Lower leg skin (tissue), 4 donors: ENCODE results near the gene PECR. TPM values are rescaled to one million over a fixed set of nuclear protein-coding genes. Genes with fewer than 3 reads are reported as not detected.

Experiments
- DNase-seq, 2 donors: peaks; one replicate each; pipeline ENCODE4 v3.0.0-alpha.2; 2019; ENCODE audit warnings: low spot score in 2 of 2
- H3K4me3 ChIP-seq: fragments of 200-600 bp; sonication (generic); 2 replicates; pipeline ENCODE4 v1.5.1; 2017; ENCODE audit warnings: mild to moderate bottlenecking, low read depth; ENCODE audit not compliant: poor library complexity, severe bottlenecking
- CTCF ChIP-seq, 3 donors: fragments of 450-650 bp; IDR thresholded peaks; one replicate each; pipeline ENCODE4 v1.5.1; 2016; ENCODE audit warnings: antibody characterized with exemption in 3 of 3, mild to moderate bottlenecking in 3 of 3, moderate library complexity in 2 of 3
- POLR2A ChIP-seq, 2 donors: fragments of 450-650 bp; IDR thresholded peaks; one replicate each; pipeline ENCODE4 v1.6.1; 2016 to 2017; ENCODE audit warnings: antibody characterized with exemption in 2 of 2, mild to moderate bottlenecking in 1 of 2, moderate library complexity in 1 of 2
- WGBS, 2 donors: methylation state at CpG; one replicate each; pipeline ENCODE4 v1.1.5; 2018; 5-methylcytosine and 5-hydroxymethylcytosine counted together
- intact Hi-C: fragments of 100-400 bp; cut with DNase I; formaldehyde crosslinking; loops from one replicate; pipeline ENCODE4 v1.15.0; 2023; ENCODE audit warnings: low total_unique reads
- total RNA-seq, 4 donors: library from RNA; depleted of rRNA; stranded (reverse); fragments of >200 nt; gene quantifications; one replicate each; pipeline ENCODE4 v1.1.0, GENCODE V29; 2016

Gene PECR
- total RNA-seq, 4 donors from 2014 or later = 4.8 to 14.6 (median 9.2) TPM

- DNase-seq = no peak
- WGBS, 2 donors = 40 to 41% methylated on average over 4 of the region's 4 CpGs
- no peak overlapping the region for H3K4me3 ChIP-seq
- intact Hi-C loops = no loop called here
- no peak for TF ChIP-seq POLR2A (IDR thresholded peaks at IDR 0.05)
- TF ChIP-seq CTCF (IDR thresholded peaks at IDR 0.05) = no peak
Observed at GRCh38 chr2:216114382-216114713, 32.7 kb upstream of the PECR start.

GRCh38 chr2:216113572-216113971 lies 32.0 kb upstream of the PECR start:
- intact Hi-C loops = no loop called here
- WGBS, 2 donors = 72 to 88% methylated on average over 3 of the region's 3 CpGs
- H3K4me3 ChIP-seq = no peak overlapping the region
- TF ChIP-seq CTCF (IDR thresholded peaks at IDR 0.05) = no peak
- TF ChIP-seq POLR2A (IDR thresholded peaks at IDR 0.05) = no peak
- no peak for DNase-seq

GRCh38 chr2:216112926-216113325 lies 31.3 kb upstream of the PECR start:
- H3K4me3 ChIP-seq = no peak overlapping the region
- no peak for TF ChIP-seq CTCF (IDR thresholded peaks at IDR 0.05)
- no peak for TF ChIP-seq POLR2A (IDR thresholded peaks at IDR 0.05)
- intact Hi-C loops = no loop called here
- no peak for DNase-seq
- WGBS, 2 donors = 76% methylated on average over 4 of the region's 4 CpGs

DNA sequence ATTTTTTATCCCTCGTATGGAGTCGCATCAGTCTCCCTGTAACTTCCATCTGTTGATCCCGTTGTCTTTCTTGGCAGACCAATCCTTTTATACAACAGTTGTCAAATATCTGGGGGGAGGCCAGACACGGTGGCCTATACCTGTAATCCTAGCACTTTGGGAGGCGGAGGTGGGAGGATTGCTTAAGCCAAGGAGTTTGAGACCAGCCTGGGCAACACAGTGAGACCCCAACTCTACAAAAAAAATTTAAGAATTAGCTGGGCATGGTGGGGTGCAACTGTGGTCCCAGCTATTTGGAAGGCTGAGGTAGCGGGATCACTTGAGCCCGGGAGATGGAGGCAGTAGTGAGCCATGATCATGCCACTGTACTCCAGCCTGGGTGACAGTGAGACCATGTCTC lies 29.5 kb upstream of the PECR start:
- intact Hi-C loops = no loop called here
- TF ChIP-seq CTCF (IDR thresholded peaks at IDR 0.05) = no peak
- no peak for TF ChIP-seq POLR2A (IDR thresholded peaks at IDR 0.05)
- 78 to 81% methylated on average over 7 of the region's 7 CpGs for WGBS, 2 donors
- DNase-seq = no peak
- H3K4me3 ChIP-seq = no peak overlapping the region

- H3K4me3 ChIP-seq = no peak overlapping the region
- TF ChIP-seq POLR2A (IDR thresholded peaks at IDR 0.05) = no peak
- no peak for DNase-seq
- intact Hi-C loops = no loop called here
- 3 to 6% methylated on average over 1 of the region's 1 CpG for whole genome bisulfite sequencing, 2 donors
Observed at GRCh38 chr2:216110620-216111019, 29.0 kb upstream of the PECR start.

DNA sequence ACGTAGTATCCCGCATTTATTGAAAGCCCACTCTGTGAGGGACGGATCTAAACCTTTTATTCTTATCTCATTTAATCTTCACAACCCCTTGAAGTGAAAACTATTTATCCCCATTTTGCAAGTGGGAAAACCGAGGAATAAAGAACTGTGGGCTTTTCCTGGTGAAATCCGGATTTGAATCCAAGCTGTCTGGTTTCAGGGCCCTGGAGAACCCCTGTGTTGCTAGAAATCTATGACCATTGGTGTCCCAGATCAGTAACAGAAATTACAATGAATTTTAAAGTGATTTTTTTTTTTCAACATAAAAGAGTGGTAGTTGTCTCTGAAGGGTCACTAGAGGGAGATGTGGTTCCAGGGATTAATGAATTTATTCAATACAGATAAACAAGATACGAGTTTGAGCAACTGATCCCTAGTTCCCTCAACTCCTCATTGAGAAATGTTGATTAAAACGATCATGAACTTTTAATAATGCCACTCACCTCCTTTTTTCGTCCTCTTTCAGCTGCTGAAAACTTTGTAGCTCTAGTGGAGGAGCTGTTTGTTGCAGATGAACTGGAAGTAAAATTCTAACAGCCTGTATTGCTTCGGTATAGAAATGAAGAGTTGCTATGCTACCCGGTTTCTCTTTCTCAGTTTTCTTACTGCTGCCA lies 28.5 kb upstream of the PECR start:
- peak overlapping the region; percentile 83 for H3K4me3 ChIP-seq
- intact Hi-C loops = no loop called here
- TF ChIP-seq POLR2A (IDR thresholded peaks at IDR 0.05) (no peak), CTCF (IDR thresholded peaks at IDR 0.05) (no peak)
- WGBS, 2 donors = 1 to 2% methylated on average over 10 of the region's 10 CpGs
- no peak for DNase-seq
